HG03103 (cell line): ENCODE data around the gene NOS2.
"Not testable (repeated sequence)": the region's sequence is repeated elsewhere in the genome, so short reads cannot be mapped to it uniquely, and the experiment has no call there.

Source experiments
- ATAC-seq: cut with Tn5 transposase; IDR thresholded peaks from one replicate; pipeline ENCODE4 v1.9.1; 2021; ENCODE audit warnings: low read depth; ENCODE audit not compliant: unreplicated experiment

Gene NOS2

GRCh38 chr17:27740541-27740940 lies 59.8 kb downstream of the NOS2 start:
- not testable (repeated sequence) for ATAC-seq

GRCh38 chr17:27733773-27734172 lies 66.6 kb downstream of the NOS2 start:
- ATAC-seq: no peak

- ATAC-seq: not testable (repeated sequence)
Measured at GRCh38 chr17:27732746-27733145, 67.6 kb downstream of the NOS2 start.

- ATAC-seq: not testable (repeated sequence)
Measured at GRCh38 chr17:27725982-27726381, 74.3 kb downstream of the NOS2 start.

- ATAC-seq: no peak
Measured at GRCh38 chr17:27721797-27722196, 78.5 kb downstream of the NOS2 start.
